OCI-LY1 (cell line): ENCODE measurements around the gene ANKRD13C.

Source experiments
- H2AFZ ChIP-seq: fragments of 200-600 bp; sonication (generic), shearing (Covaris generic); 2 replicates; pipeline ENCODE4 v1.6.0; 2014; ENCODE audit warnings: antibody characterized with exemption, mild to moderate bottlenecking, low read length
- H3F3A ChIP-seq: fragments of 200-600 bp; sonication (generic), shearing (Covaris generic); 2 replicates; pipeline ENCODE4 v1.6.0; 2014; ENCODE audit warnings: mild to moderate bottlenecking, antibody characterized with exemption, low read length, moderate library complexity; ENCODE audit not compliant: insufficient read depth
- H3K27ac ChIP-seq: fragments of 200-600 bp; sonication (generic); 2 replicates; pipeline ENCODE4 v1.5.1; 2014; ENCODE audit warnings: low read length, mixed run types, mild to moderate bottlenecking, low read depth; ENCODE audit not compliant: poor library complexity, severe bottlenecking
- H3K27me3 ChIP-seq: fragments of 200-600 bp; sonication (generic); 2 replicates; pipeline ENCODE4 v1.6.0; 2014; ENCODE audit warnings: antibody characterized with exemption, mild to moderate bottlenecking, low read length, moderate library complexity; ENCODE audit not compliant: insufficient read depth
- H3K36me3 ChIP-seq: fragments of 200-600 bp; sonication (generic); 2 replicates; pipeline ENCODE4 v1.6.1; 2014; ENCODE audit warnings: mild to moderate bottlenecking, antibody characterized with exemption, low read length, moderate library complexity, mixed read lengths; ENCODE audit not compliant: insufficient read depth
- H3K4me1 ChIP-seq: fragments of 200-600 bp; sonication (generic); 2 replicates; pipeline ENCODE4 v1.5.1; 2014; ENCODE audit warnings: mild to moderate bottlenecking, low read length, moderate library complexity; ENCODE audit not compliant: insufficient read depth, severe bottlenecking
- H3K4me2 ChIP-seq: fragments of 200-600 bp; sonication (generic), shearing (Covaris generic); 2 replicates; pipeline ENCODE4 v1.6.1; 2014; ENCODE audit warnings: low read length
- H3K4me3 ChIP-seq: fragments of 200-600 bp; sonication (generic); 2 replicates; pipeline ENCODE4 v1.5.1; 2014; ENCODE audit warnings: low read length, low read depth, mild to moderate bottlenecking, mixed read lengths; ENCODE audit not compliant: poor library complexity, severe bottlenecking
- H3K79me2 ChIP-seq: fragments of 200-600 bp; shearing (Covaris generic); 2 replicates; pipeline ENCODE4 v1.6.1; 2016; ENCODE audit warnings: mixed run types, low read length, mixed read lengths; ENCODE audit not compliant: insufficient read depth
- H3K9ac ChIP-seq: fragments of 200-600 bp; sonication (generic), shearing (Covaris generic); 2 replicates; pipeline ENCODE4 v1.6.1; 2014; ENCODE audit warnings: mild to moderate bottlenecking, low read length, mixed read lengths
- H3K9me2 ChIP-seq: fragments of 200-600 bp; sonication (generic), shearing (Covaris generic); 2 replicates; pipeline ENCODE4 v1.6.1; 2014; ENCODE audit warnings: low read depth, mild to moderate bottlenecking, low read length, mixed read lengths
- H3K9me3 ChIP-seq: fragments of 200-600 bp; shearing (Covaris generic); 2 replicates; pipeline ENCODE4 v1.6.1; 2014; ENCODE audit warnings: low read length, mixed read lengths
- H4K20me1 ChIP-seq: fragments of 200-600 bp; sonication (generic), shearing (Covaris generic); 2 replicates; pipeline ENCODE4 v1.6.0; 2016; ENCODE audit warnings: mild to moderate bottlenecking, low read length; ENCODE audit not compliant: insufficient read depth
- EZH2 ChIP-seq: fragments of 200-600 bp; sonication (generic), shearing (Covaris generic); IDR thresholded peaks from 2 replicates; pipeline ENCODE4 v1.8.0; 2017; ENCODE audit warnings: borderline replicate concordance, mixed run types, mild to moderate bottlenecking, antibody characterized with exemption, low read length, moderate library complexity, mixed read lengths
- TF ChIP-seq, protein P1 (sequence below): fragments of 200-600 bp; sonication (generic), shearing (Covaris generic); IDR thresholded peaks from 2 replicates; pipeline ENCODE4 v1.5.1; 2017; ENCODE audit warnings: mild to moderate bottlenecking, antibody characterized with exemption, low read length, moderate library complexity, mixed read lengths

Gene ANKRD13C

DNA sequence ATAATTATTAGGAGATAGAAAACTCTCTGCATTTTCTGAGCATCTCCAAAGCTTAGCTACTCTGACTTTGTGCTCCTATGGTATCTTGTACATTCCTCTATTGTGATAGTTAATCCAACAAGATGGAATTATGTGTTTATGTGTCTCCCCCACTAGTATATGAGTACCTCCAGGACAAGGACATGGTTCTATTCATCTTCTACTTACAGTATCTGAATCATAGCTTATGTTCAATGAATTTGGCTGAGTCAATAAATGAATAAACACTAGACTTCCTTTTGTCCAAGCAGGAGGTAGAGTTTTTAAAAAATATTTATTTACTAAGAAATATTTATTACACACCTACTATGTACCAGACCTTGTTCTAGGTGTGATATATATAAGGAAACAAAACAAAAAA lies 38.1 kb upstream of the ANKRD13C start:
- Histone ChIP-seq H3K9me3 (no peaks in the 10 kb centered on the region), H3K79me2 (no peaks in the 10 kb centered on the region), H3F3A (no peaks in the 10 kb centered on the region), H2AFZ (no peak overlapping the region), H3K9ac (no peak overlapping the region), H3K9me2 (no peaks in the 10 kb centered on the region), H3K36me3 (no peaks in the 10 kb centered on the region), H4K20me1 (no peaks in the 10 kb centered on the region), H3K4me2 (no peak overlapping the region), H3K27me3 (no peaks in the 10 kb centered on the region), H3K4me1 (no peaks in the 10 kb centered on the region), H3K4me3 (no peak overlapping the region), H3K27ac (no peak overlapping the region)
- no peak for TF ChIP-seq EZH2
- TF ChIP-seq, protein P1, sequence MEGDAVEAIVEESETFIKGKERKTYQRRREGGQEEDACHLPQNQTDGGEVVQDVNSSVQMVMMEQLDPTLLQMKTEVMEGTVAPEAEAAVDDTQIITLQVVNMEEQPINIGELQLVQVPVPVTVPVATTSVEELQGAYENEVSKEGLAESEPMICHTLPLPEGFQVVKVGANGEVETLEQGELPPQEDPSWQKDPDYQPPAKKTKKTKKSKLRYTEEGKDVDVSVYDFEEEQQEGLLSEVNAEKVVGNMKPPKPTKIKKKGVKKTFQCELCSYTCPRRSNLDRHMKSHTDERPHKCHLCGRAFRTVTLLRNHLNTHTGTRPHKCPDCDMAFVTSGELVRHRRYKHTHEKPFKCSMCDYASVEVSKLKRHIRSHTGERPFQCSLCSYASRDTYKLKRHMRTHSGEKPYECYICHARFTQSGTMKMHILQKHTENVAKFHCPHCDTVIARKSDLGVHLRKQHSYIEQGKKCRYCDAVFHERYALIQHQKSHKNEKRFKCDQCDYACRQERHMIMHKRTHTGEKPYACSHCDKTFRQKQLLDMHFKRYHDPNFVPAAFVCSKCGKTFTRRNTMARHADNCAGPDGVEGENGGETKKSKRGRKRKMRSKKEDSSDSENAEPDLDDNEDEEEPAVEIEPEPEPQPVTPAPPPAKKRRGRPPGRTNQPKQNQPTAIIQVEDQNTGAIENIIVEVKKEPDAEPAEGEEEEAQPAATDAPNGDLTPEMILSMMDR, result no peak

GRCh38 chr1:70387507-70387906 lies 33.0 kb upstream of the ANKRD13C start:
- Histone ChIP-seq H3K27ac (no peak overlapping the region), H3K4me2 (no peak overlapping the region), H2AFZ (no peak overlapping the region)

GRCh38 chr1:70386121-70386520 lies 31.6 kb upstream of the ANKRD13C start:
- Histone ChIP-seq H3K27ac (no peak overlapping the region), H3K79me2 (no peaks in the 10 kb centered on the region)

More at GRCh38 chr1:70387507-70387906, 33.0 kb upstream of the ANKRD13C start:
- Histone ChIP-seq H3K9ac (no peak overlapping the region), H3K36me3 (no peaks in the 10 kb centered on the region), H3K9me2 (no peaks in the 10 kb centered on the region), H3K27me3 (no peaks in the 10 kb centered on the region), H3K79me2 (no peaks in the 10 kb centered on the region), H3K4me1 (no peaks in the 10 kb centered on the region), H3K4me3 (no peak overlapping the region), H3K9me3 (no peaks in the 10 kb centered on the region), H3F3A (no peaks in the 10 kb centered on the region), H4K20me1 (no peaks in the 10 kb centered on the region)
- TF ChIP-seq EZH2, result no peak
- TF ChIP-seq, protein P1, result no peak

More at GRCh38 chr1:70386121-70386520, 31.6 kb upstream of the ANKRD13C start:
- Histone ChIP-seq H3K4me1 (no peaks in the 10 kb centered on the region), H3K36me3 (no peaks in the 10 kb centered on the region), H3K4me3 (no peak overlapping the region), H2AFZ (no peak overlapping the region), H3K9me2 (no peaks in the 10 kb centered on the region), H3K4me2 (no peak overlapping the region), H3K9me3 (no peaks in the 10 kb centered on the region), H3K9ac (no peak overlapping the region), H3K27me3 (no peaks in the 10 kb centered on the region), H3F3A (no peaks in the 10 kb centered on the region), H4K20me1 (no peaks in the 10 kb centered on the region)
- TF ChIP-seq, protein P1, result no peak
- no peak for TF ChIP-seq EZH2
